Lower leg skin (tissue), 3 donors: ENCODE results near the gene SMG1.

ENCODE experiments used
- POLR2A ChIP-seq, 2 donors: fragments of 450-650 bp; IDR thresholded peaks; one replicate each; pipeline ENCODE4 v1.6.1; 2016 to 2017; ENCODE audit warnings: antibody characterized with exemption in 2 of 2, mild to moderate bottlenecking in 1 of 2, moderate library complexity in 1 of 2
- TF ChIP-seq, protein P1 (sequence below), 3 donors: fragments of 450-650 bp; IDR thresholded peaks; one replicate each; pipeline ENCODE4 v1.5.1; 2016; ENCODE audit warnings: antibody characterized with exemption in 3 of 3, mild to moderate bottlenecking in 3 of 3, moderate library complexity in 2 of 3

DNA sequence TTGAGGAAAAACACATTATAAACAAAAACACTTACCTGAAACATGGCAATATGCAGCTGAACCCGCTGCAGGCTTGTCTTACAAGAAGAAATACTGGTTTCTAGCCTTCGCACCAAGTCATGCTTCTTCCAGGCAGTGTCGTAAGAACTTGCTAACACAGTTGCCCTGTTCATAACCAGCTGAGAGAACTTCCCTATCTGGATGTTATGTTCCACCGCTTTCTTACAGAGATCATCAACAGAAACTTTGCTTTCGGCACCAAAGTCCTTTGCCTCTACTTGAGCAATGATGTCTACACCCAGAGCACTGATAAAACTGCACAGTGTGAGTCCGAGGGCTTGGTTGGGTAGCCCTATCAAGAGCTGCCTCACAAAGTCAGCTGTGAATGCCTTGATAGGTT, 97.0 kb downstream of the SMG1 start:
- TF ChIP-seq, protein P1, sequence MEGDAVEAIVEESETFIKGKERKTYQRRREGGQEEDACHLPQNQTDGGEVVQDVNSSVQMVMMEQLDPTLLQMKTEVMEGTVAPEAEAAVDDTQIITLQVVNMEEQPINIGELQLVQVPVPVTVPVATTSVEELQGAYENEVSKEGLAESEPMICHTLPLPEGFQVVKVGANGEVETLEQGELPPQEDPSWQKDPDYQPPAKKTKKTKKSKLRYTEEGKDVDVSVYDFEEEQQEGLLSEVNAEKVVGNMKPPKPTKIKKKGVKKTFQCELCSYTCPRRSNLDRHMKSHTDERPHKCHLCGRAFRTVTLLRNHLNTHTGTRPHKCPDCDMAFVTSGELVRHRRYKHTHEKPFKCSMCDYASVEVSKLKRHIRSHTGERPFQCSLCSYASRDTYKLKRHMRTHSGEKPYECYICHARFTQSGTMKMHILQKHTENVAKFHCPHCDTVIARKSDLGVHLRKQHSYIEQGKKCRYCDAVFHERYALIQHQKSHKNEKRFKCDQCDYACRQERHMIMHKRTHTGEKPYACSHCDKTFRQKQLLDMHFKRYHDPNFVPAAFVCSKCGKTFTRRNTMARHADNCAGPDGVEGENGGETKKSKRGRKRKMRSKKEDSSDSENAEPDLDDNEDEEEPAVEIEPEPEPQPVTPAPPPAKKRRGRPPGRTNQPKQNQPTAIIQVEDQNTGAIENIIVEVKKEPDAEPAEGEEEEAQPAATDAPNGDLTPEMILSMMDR (IDR thresholded peaks at IDR 0.05) = no peak
- TF ChIP-seq POLR2A (IDR thresholded peaks at IDR 0.05) = no peak
